ACHN (cell line): ENCODE measurements around the gene HIC1.

Source experiments
- DNase-seq: peaks from one replicate; pipeline ENCODE4 v3.0.0-alpha.2; 2015
- in situ Hi-C: cut with HindIII; loops from 2 replicates; pipeline ENCODE4 v1.10.0; 2017; ENCODE audit warnings: low sequenced_read_pairs, low pct_ligation_motif_present, low pct_unique_long_range_greater_than_20kb

Gene HIC1

GRCh38 chr17:2108170-2108569, 53.3 kb downstream of the HIC1 start:
- in situ Hi-C loops = no loop called here
- no peak for DNase-seq

GRCh38 chr17:2110436-2110835, 55.5 kb downstream of the HIC1 start:
- in situ Hi-C loops = no loop called here
- DNase-seq = no peak

- no peak for DNase-seq
- in situ Hi-C loops = no loop called here
Observed at GRCh38 chr17:2111691-2112090, 56.8 kb downstream of the HIC1 start.
